Measurements from ENCODE around the gene ANKRD33.

Gene ANKRD33

DNA sequence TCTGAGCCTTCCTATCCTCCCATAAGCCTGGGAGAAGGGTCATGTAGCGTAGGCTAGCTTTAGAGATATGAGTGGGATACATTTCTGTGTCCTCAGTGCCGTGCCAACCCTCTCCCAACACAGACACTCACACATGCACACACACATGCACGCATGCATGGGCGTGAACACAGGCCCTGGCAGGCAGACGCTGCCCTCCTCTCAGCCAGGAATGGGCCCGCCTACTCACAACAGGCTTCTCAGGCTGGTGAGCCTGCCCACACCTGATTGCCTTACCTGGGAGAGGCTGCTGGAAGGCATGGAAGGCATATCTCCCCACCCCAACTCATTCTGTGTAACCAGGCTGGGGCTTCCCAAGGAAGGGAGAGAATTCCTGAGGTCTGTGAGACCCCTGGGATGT lies 50.8 kb downstream of the ANKRD33 start:
- no peak for DNase-seq

DNA sequence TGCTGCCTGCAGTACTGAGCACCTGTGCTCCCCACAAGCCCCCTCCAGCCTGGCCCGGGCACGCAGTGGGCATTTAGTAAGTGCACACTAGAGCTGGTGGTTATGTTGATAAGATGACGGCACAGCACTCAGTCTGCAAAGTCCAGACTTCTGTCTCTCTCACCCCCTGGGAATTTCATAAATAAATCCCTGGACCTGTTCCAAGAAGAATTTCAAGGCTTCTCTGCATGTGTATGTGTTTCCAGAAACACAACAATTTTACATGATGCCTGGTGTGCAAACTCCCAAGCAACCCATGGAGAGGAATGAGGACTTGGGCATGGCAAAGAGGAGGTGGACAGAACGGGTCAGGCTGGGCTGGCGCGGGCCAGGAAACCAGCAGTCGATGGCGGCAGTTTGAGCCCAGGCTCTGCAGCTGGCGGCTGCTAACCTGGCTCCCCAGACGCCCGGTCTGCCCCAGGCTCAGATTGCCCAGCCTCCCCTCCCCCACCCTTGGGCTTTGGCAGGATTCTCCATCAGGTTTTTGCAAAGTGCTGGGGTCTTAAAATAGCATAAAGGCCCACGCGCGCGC lies 53.2 kb downstream of the ANKRD33 start:
- DNase-seq, result no peak
